SIG-M5 (cell line): ENCODE results near the gene MYH9.

Experiments
- DNase-seq: peaks from one replicate; lab custom pipeline; 2025; lab: John Stamatoyannopoulos, UW

Gene MYH9

DNA sequence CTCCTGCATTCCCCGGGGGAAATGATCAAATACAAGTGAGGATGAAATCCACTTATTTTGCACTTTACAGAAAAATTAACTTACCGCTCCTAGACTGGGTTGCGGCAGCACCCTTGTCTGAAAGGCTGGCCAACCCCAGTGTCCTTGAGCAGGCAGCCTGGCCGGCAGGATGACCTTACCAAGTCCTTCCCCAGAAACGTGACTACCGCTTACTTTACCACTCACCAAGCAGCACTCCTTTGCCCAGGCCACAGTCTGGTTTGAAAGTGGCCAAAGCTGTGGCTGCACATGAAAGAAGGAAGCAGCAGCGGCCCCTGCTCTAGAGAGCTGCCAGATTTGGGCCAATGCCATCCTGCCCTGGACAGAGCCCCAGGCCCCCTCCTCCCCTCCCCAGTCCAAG is 20.3 kb downstream of the MYH9 start:
- no peak for DNase-seq

DNA sequence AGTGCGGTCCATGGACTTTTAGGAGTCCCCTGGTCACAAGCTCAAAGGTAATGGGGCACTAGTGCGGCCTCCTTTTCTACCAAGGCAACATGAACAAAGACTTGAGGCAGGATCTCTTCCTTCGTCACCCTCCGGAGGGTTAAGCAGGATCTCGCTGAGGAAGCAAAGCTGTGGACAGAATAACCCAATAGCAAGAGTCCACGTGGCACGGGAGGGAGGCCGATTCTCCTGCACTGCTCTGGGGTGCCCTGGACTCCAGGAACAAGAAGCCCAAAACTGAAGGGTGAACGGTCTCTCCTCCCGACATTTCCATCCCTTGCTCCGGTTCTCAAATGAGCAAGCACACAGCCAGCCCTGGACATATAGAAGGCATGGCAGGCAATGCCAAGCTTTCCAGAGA is 20.7 kb downstream of the MYH9 start:
- no peak for DNase-seq

- no peak for DNase-seq
Measured at GRCh38 chr22:36366291-36366708, 21.5 kb downstream of the MYH9 start.

DNA sequence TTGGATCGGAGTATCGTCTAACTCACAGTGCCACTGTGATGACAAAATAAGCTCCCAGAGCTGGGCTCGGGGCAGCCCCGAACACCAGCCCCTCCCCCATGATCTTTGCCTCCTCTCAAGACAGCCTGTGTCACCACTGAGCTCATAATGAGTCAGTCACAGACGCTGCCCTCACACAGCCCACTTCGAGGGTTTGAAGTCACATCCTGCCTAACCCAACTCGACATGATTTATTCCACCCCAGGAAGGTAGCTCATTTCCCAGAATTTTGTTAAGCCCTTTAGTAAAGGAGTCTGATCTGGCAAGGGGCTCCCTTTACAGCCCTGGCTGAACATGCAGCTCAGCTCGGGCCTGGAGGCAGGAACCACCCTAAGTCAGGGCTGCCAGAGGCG is 22.8 kb downstream of the MYH9 start:
- DNase-seq, result no peak

DNA sequence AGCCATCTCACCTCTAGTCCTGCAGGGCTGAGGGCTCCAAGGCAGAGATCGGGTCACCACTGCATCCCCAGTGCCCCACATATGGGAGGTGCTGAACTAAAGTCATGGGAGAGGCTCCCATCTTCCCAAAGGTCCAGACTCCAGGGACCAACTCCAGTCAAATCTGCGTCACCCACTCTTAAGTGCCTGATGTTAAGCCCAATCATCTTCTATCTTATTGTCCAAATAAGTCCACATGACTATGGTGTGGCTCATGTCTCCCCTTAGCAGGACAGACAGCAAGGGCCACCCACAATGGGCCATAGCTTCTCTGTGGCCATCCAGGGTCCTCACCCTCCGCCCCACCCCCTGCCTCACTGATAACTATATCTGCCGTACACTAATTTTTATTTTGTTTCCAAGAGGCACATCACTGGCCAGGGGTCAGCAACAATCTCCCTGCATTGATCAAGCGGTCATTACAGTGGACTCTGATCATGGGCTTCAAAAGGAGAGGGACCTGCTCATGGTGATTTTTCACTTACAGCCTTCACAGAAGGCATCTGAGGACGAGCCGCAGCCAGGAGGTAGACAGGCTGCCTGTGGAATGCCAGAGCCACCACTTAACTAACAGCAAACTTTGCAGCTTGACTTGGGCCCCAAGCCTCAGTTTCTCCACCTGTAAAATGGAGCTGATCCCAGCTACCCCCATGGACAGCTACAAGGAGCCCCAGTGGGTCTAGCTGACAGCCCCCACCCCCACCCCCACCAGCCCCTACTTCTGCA is 23.3 kb downstream of the MYH9 start:
- DNase-seq, result no peak

DNA sequence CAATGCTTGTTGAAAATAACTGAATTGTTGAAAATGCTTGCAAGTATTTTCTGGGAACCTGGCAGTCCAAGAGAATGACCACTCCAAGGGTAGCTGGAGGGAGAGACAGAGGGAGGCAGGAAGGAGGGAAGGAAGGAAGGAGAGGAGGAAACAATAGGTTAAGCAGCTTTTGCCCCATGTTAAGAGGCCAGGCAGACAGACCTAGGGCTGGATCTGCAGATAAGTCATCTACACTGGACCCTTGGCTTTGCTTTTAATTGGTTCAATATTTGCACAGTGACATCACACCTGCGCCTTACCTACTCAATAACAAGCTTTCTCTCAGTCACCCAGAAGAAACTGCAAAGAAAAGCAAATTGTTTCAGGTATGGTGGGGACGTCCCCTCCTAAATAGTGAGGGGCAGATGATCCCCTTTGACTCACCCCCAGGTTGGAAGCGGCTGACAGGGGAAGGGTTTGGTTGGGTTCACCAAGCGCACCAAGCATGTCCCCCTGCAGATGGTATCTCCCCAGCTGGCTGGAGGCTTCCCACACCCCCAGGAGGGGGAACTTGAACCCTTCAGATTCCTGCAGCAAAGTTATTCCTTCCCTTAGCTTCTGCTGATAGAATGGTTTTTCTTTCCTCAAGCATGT is 24.3 kb downstream of the MYH9 start:
- DNase-seq, result no peak

GRCh38 chr22:36362932-36363331 is 24.8 kb downstream of the MYH9 start:
- DNase-seq, result no peak

- DNase-seq, result no peak
Measured at GRCh38 chr22:36362075-36362474, 25.7 kb downstream of the MYH9 start.

DNA sequence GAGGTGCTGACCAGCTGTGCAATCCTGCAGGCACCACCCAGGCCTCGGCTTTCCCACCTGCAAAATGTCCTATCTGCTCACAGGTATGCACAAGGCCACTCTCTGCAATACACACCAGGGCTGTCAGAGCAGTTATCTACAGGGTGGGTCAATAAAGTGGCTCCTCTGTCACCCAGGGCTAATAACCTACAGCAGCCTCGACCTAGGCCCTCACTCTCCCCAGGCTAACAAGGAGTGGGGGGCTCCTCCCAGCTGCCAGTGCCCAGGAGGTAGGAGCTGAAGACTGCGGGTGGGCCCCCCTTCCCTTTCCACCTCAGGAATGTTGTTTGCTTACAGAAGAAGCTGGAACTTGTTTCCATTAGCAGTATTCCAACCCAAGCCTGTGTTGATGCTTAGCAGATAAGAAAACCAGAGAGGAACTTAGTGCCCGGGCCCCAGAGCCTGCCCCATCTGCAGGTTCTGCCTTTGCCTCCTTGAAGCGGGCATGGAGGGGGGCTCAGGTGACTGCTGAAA is 26.8 kb downstream of the MYH9 start:
- no peak for DNase-seq

DNA sequence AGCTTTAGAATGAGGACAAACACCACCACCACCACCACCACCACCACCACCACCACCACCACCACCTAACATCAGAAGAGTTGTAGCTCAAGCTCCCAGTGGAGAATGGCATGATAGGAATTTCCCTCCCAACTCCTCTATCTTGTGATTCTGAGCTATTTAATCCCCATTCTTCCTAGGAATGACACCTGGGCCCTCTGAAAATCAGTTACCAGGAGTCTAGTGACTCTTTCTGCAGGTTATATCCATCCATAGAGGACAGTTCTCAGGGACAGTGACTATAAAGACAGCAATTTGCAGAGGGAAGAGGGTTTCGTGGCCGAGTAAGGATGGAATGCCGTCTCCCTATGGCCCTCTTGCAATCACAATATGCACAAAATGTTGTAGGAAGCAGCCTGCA is 27.8 kb downstream of the MYH9 start:
- no peak for DNase-seq

GRCh38 chr22:36359470-36359996 is 28.2 kb downstream of the MYH9 start:
- no peak for DNase-seq

- no peak for DNase-seq
Measured at GRCh38 chr22:36358533-36359469, 29.0 kb downstream of the MYH9 start.

DNA sequence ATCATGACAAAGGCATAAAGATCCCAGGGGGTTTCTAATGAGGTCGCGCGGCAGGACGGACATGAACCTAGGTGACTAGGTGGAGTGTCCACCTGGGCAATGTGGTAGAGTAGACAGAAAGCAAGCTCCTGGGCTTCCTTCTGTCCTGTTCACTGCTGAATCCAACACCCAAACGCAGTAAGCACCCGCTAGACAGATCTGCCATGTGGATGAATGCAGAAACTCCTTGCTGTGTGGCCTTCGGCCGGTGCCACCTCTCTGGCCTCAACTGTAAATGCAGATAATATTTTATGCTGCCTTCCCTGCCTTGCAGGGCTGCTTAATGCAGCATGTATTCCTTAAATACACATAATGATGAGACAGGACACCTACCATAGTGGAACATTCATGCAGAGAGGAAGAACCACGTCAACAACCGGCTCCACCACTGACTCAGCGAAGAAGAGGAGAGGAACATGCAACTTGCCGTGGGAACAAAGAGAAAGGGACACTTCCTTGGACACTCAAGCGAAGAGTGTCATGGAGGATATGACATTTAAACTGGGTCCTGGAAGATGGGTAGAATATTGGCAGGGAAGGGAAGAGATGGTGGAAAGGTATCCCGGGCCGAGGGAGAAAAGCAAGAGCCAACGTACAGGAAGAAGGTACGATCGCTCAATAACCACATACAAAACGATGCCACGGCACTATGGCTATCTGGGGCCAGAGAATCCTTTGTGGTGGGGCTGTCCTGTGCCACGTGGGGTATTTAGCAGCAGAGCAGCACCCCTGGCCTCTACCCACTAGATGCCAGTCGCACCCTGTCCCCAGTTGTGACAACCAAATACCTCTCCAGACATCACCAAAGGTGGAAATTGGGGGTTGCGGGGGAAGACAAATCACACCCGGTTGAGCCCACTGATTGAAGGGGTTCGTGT is 30.8 kb downstream of the MYH9 start:
- no peak for DNase-seq

DNA sequence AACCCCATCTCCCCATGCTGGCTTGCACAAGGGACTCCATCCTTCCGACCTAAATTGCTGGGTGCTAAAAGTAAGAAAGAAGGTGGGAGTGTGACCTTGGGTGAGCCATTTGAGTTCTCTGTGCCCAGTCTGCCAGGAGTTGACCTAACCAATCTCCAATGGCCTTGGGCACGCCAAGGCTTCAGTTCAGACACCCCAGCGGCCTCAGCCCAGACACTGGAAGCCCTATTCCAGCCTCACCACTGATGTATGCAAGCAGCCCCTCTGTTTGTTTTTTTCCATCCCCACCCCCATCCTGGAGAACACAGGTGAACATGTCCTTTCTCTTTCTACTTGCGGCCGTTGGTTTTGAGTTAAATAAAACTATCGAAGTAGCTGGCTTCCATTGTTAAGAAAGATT is 31.9 kb downstream of the MYH9 start:
- no peak for DNase-seq

- no peak for DNase-seq
Measured at GRCh38 chr22:36355362-36355761, 32.4 kb downstream of the MYH9 start.

- DNase-seq, result no peak
Measured at GRCh38 chr22:36352803-36353507, 34.8 kb downstream of the MYH9 start.

DNA sequence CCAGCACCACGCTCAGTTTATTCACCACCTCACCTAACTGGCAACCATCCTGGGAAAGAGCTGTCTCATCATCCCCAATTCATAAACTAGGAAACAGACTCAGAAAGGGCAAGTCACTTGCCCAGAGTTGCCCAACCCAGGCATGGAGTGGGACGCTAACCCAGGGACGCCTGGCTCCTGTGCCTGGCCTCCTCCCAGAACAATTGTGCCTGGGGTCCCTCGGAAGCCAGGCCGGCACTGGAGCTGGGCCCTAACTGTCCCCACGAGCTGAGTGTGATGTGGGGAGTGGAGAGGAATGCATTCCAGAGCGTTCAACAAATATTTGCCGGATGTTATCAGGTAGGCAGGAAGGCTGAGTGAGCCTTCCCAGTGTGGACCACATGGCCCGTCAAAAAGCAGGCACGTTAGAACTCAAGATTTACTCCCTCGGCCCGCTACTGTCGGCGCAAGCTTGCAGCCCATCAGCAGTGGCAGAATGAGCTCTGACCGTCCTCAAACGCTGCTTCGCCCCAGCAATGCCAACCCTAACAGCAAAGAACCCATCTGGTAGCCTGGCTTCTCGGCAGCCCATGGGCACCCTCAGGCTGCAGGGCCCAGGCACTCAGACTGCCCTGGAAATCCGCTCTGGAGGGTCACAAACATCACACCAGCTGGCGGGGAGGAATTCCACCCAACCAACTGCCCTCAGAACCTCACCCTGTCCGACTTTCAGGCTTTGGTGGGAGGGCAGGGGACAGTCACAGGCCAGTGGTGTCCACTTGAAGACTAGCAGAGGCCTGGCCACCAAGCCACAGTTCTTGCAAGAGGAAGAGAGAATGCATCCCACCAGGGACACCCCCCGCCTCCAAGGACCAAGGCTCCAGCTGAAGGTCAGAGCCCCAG is 35.6 kb downstream of the MYH9 start:
- DNase-seq, result no peak

DNA sequence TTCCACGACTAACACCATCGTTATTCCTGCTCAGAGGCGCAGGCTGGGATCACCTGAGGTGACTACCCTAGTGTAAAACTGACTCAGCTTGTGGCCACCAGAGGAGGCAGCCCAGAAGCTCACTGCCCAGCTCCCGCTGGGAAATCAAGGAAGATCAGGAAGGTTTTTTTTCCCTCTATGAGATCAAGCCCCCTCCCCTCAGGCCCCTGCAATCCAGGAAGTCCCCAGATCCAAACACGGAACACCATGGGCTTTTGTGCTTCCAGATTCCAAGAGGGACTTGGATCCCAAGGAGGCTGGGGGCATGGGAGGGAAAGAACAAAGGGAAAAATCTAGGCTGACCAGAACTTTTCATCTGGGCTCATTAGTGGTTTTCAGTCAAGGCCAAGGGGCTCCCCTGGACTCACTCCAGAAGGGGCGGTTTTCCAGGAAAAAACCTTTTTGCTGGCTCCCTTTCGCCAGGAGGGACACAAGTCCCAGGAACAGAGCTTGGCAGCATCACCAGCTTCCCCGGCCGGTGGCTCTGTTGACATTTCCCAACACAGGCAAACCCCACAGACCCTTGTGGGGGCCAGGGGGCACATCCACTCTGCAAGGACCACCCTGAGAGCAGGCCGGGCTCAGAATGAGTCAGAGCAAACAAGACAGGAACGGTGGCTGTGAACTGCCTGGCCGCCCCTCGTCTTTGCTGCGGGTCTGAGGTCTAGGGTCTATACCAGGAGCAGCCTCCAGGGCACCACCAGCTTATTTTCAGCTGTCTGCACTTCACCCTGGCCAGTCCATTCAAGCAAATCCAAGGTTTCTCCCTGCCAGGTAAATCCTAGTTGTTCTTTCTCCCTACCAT is 36.8 kb downstream of the MYH9 start:
- DNase-seq, result no peak

GRCh38 chr22:36349726-36350125 is 38.0 kb downstream of the MYH9 start:
- DNase-seq, result no peak
